GM06990 (cell line): ENCODE data around the gene ASB15.

Source experiments
- DNase-seq: peaks from one replicate; pipeline ENCODE4 v3.0.0-alpha.2; 2011; ENCODE audit not compliant: insufficient read length; ENCODE audit errors: extremely low read depth
- H3K27me3 ChIP-seq: replicated peaks from 2 replicates; pipeline ENCODE4 v1.6.0; 2011; ENCODE audit warnings: low read length; ENCODE audit not compliant: control insufficient read depth, insufficient read depth
- H3K36me3 ChIP-seq: 2 replicates; pipeline ENCODE4 v1.5.1; 2011; ENCODE audit warnings: low read length; ENCODE audit not compliant: control insufficient read depth, insufficient read depth
- H3K4me3 ChIP-seq: replicated peaks from 2 replicates; pipeline ENCODE4 v1.5.1; 2011; ENCODE audit warnings: low read depth, mild to moderate bottlenecking, control low read depth, low read length
- CTCF ChIP-seq: IDR thresholded peaks from 2 replicates; pipeline ENCODE4 v1.5.1; 2011; ENCODE audit warnings: low read length, control low read depth, mild to moderate bottlenecking, inconsistent platforms; ENCODE audit not compliant: insufficient read depth, poor library complexity, severe bottlenecking

ASB15 gene

DNA sequence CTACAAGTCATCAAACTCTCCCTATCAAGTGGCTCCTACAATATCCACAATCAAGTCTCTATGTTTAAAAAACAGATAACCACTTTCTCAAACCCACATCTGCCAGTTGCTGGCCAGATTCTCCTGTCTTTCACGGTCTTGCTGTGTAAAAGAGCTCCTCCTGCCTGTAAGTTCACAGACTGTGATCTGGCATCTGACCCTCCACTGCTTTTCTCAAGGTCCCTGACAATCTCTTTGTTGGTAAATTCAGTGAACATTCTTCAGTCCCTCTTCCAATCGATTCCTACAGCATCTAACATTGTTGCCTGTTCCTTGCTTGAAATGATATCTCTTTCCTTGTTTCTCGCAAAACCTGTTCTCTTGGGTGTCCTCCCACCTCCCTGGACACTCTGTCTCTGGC is 35.6 kb downstream of the ASB15 start:
- TF ChIP-seq CTCF = no peak
- DNase-seq = no peak
- Histone ChIP-seq H3K27me3 (no peaks in the 10 kb centered on the region), H3K36me3 (no peaks in the 10 kb centered on the region), H3K4me3 (no peak overlapping the region)

DNA sequence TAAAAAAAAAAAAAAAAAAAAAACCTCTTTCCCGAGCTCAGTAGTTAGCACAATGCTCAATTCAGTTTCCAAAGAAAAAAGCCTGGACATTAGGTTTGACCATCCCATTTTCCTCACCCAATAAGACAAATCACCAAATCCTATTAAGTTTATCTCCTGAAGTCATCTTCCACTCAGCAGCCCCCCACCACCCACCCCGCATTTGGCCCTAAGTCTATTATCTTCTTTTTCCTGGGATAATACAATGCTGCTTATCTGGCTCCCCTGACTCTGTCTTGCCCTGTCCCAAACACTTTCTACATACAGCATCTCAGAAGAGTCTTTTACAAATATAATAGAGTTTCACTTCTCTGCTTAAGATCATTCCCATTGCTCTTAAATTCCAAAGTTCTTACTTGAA is 36.3 kb downstream of the ASB15 start:
- no peak for DNase-seq
- TF ChIP-seq CTCF = no peak
- Histone ChIP-seq H3K4me3 (no peak overlapping the region), H3K27me3 (no peaks in the 10 kb centered on the region), H3K36me3 (no peaks in the 10 kb centered on the region)

GRCh38 chr7:123639631-123640030 is 38.0 kb downstream of the ASB15 start:
- no peak for DNase-seq
- no peaks in the 10 kb centered on the region for H3K36me3 ChIP-seq
- TF ChIP-seq CTCF = no peak
- H3K4me3 ChIP-seq = no peak overlapping the region
- no peaks in the 10 kb centered on the region for H3K27me3 ChIP-seq

- no peak for TF ChIP-seq CTCF
- H3K36me3 ChIP-seq = no peaks in the 10 kb centered on the region
- H3K4me3 ChIP-seq = no peak overlapping the region
- no peaks in the 10 kb centered on the region for H3K27me3 ChIP-seq
- no peak for DNase-seq
Measured at GRCh38 chr7:123640583-123640982, 39.0 kb downstream of the ASB15 start.

GRCh38 chr7:123641901-123642300 is 40.3 kb downstream of the ASB15 start:
- Histone ChIP-seq H3K27me3 (no peaks in the 10 kb centered on the region), H3K36me3 (no peaks in the 10 kb centered on the region), H3K4me3 (no peak overlapping the region)
- no peak for TF ChIP-seq CTCF
- no peak for DNase-seq
